ENCODE measurements around the gene TTLL4. TPM values are rescaled to one million over a fixed set of nuclear protein-coding genes. Genes with fewer than 3 reads are reported as not detected.

Gene TTLL4
- total and polyA plus RNA-seq, 3 donors from 2014 or later: 86.0 to 141 (median 96.9) TPM

DNA sequence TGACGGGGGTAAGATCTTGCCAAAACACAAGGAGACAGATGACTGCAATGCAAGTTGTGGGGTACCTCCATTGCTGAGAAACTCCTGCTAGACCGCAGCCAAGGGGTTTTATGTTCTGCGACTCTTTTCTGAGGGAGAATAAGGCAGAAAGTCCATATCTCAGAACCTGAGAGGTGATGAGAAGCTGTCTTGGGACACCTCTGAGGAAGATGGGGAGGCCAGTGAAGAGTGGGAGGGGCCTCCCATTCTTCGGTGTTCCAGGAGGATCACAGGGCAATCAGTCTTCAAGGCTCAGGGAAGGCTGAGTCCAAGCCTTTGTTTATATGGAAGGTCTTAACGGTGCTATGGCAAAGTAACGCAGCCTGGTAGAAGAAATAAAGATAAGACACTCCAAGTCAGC lies 89.4 kb downstream of the TTLL4 start:
- Histone ChIP-seq H3K4me3 (no peak overlapping the region), H3K4me1 (no peaks in the 10 kb centered on the region), H3K27ac (no peak overlapping the region), H3K27me3 (no peaks in the 10 kb centered on the region), H3K36me3 (ENCODE audit: low read depth, missing control alignments) (no peaks in the 10 kb centered on the region), H3K9me3 (no peaks in the 10 kb centered on the region)
- WGBS, 2 donors: 59 to 69% methylated on average over 6 of the region's 6 CpGs
- TF ChIP-seq CTCF (IDR thresholded peaks at IDR 0.05): no peak
- TF ChIP-seq POLR2A (IDR thresholded peaks at IDR 0.05): no peak
- DNase-seq: no peak
- intact Hi-C loops (cut with DNase I; ENCODE audit: low total_unique reads): no loop called here

- Histone ChIP-seq H3K4me3 (no peak overlapping the region), H3K4me1 (no peaks in the 10 kb centered on the region), H3K27me3 (no peaks in the 10 kb centered on the region), H3K36me3 (ENCODE audit: low read depth, missing control alignments) (no peaks in the 10 kb centered on the region), H3K27ac (no peak overlapping the region), H3K9me3 (no peaks in the 10 kb centered on the region)
- DNase-seq: no peak
- intact Hi-C loops (cut with DNase I; ENCODE audit: low total_unique reads): no loop called here
- TF ChIP-seq POLR2A (IDR thresholded peaks at IDR 0.05) (no peak), CTCF (IDR thresholded peaks at IDR 0.05) (no peak)
- WGBS, 2 donors: 35 to 43% methylated on average over 4 of the region's 4 CpGs
Measured at GRCh38 chr2:218802386-218802994, 91.9 kb downstream of the TTLL4 start.

GRCh38 chr2:218804817-218805216 lies 94.2 kb downstream of the TTLL4 start:
- H3K36me3 ChIP-seq (ENCODE audit: low read depth, missing control alignments): no peaks in the 10 kb centered on the region
- WGBS, 2 donors: 93 to 100% methylated on average over 1 of the region's 1 CpG
- H3K27ac ChIP-seq: no peak overlapping the region
- DNase-seq: no peak
- intact Hi-C loops (cut with DNase I; ENCODE audit: low total_unique reads): no loop called here
- no peaks in the 10 kb centered on the region for H3K4me1 ChIP-seq
- no peaks in the 10 kb centered on the region for H3K9me3 ChIP-seq
- no peak overlapping the region for H3K4me3 ChIP-seq
- H3K27me3 ChIP-seq: no peaks in the 10 kb centered on the region
- TF ChIP-seq POLR2A (IDR thresholded peaks at IDR 0.05): no peak
- TF ChIP-seq CTCF (IDR thresholded peaks at IDR 0.05): no peak

Other genes starting within 250 kb of the TTLL4 start
- gene USP37, start 142.5 kb upstream of the TTLL4 start, total RNA-seq: 10 to 100 TPM; 39.3 to 81.4 TPM
- 26.7 TPM for gene USP37, start 142.5 kb upstream of the TTLL4 start, polyA plus RNA-seq (ENCODE audit: insufficient read depth, low read depth, low replicate concordance)
- 100 to 1,000 TPM; 118 to 129 TPM for gene CNOT9, start 142.0 kb upstream of the TTLL4 start, total RNA-seq
- 55.4 TPM for gene CNOT9, start 142.0 kb upstream of the TTLL4 start, polyA plus RNA-seq (ENCODE audit: insufficient read depth, low read depth, low replicate concordance)
- 1 to 10 TPM; 8.2 to 9.0 TPM for gene PLCD4, start 102.9 kb upstream of the TTLL4 start, total RNA-seq
- 13.9 TPM for gene PLCD4, start 102.9 kb upstream of the TTLL4 start, polyA plus RNA-seq (ENCODE audit: insufficient read depth, low read depth, low replicate concordance)
- gene ZNF142, start 51.2 kb upstream of the TTLL4 start, total RNA-seq: 10 to 100 TPM; 32.7 to 39.3 TPM
- gene ZNF142, start 51.2 kb upstream of the TTLL4 start, polyA plus RNA-seq (ENCODE audit: insufficient read depth, low read depth, low replicate concordance): 23.3 TPM
- gene BCS1L, start 51.2 kb upstream of the TTLL4 start, total RNA-seq: 10 to 100 TPM; 37.0 to 39.4 TPM
- gene BCS1L, start 51.2 kb upstream of the TTLL4 start, polyA plus RNA-seq (ENCODE audit: insufficient read depth, low read depth, low replicate concordance): 22.3 TPM
- gene RNF25, start 38.8 kb upstream of the TTLL4 start, total RNA-seq: 10 to 100 TPM; 26.0 to 36.0 TPM
- gene RNF25, start 38.8 kb upstream of the TTLL4 start, polyA plus RNA-seq (ENCODE audit: insufficient read depth, low read depth, low replicate concordance): 57.8 TPM
- gene STK36, start 38.7 kb upstream of the TTLL4 start, total RNA-seq: 100 to 1,000 TPM; 168 to 186 TPM
- gene STK36, start 38.7 kb upstream of the TTLL4 start, polyA plus RNA-seq (ENCODE audit: insufficient read depth, low read depth, low replicate concordance): 153 TPM
- gene CYP27A1, start 71.3 kb downstream of the TTLL4 start, total RNA-seq: 10 to 100 TPM; 37.2 to 62.8 TPM
- gene CYP27A1, start 71.3 kb downstream of the TTLL4 start, polyA plus RNA-seq (ENCODE audit: insufficient read depth, low read depth, low replicate concordance): 30.2 TPM
- under 1 TPM; 0.25 to 0.39 TPM for gene PRKAG3, start 121.0 kb downstream of the TTLL4 start, total RNA-seq
- gene PRKAG3, start 121.0 kb downstream of the TTLL4 start, polyA plus RNA-seq (ENCODE audit: insufficient read depth, low read depth, low replicate concordance): 0.40 TPM
- 10 to 100 TPM in 1 of 2 donors, 1 to 10 TPM in 1; 5.5 to 46.5 TPM for gene WNT6, start 149.0 kb downstream of the TTLL4 start, total RNA-seq
- 2.7 TPM for gene WNT6, start 149.0 kb downstream of the TTLL4 start, polyA plus RNA-seq (ENCODE audit: insufficient read depth, low read depth, low replicate concordance)
- gene WNT10A, start 170.0 kb downstream of the TTLL4 start, total RNA-seq: 1 to 10 TPM; 1.5 to 2.5 TPM
- gene WNT10A, start 170.0 kb downstream of the TTLL4 start, polyA plus RNA-seq (ENCODE audit: insufficient read depth, low read depth, low replicate concordance): 2.1 TPM
- gene CDK5R2, start 248.8 kb downstream of the TTLL4 start, total RNA-seq: 1 to 10 TPM; 1.2 to 1.6 TPM
- gene CDK5R2, start 248.8 kb downstream of the TTLL4 start, polyA plus RNA-seq (ENCODE audit: insufficient read depth, low read depth, low replicate concordance): 0.83 TPM

All from testis (tissue), 3 donors.